NCI-H1930 (cell line): ENCODE data around the gene RGS12.

Experiments used
- DNase-seq, 2 experiments: peaks; one replicate each; lab custom pipeline; 2025; lab: John Stamatoyannopoulos, UW

RGS12 gene

DNA sequence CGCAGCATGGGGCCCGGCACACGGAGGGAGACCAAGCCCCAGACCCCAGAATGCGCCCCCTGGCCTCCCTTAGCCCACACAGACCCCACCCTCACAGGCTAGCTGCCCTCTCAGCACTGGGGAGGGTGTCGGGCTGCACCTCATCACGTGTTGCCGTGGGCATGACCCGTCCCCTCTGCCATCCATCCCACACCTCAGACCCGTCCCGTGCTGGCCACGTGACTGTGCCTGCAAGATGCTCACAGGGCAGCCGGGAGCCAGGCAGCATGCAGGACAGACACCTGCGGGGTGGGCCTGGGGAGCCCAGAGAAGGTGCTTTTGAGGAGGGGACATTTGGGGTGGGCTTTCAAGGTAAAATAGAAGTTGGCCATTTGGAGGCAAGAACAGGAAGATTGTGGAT, 39.0 kb upstream of the RGS12 start:
- DNase-seq, result no peak

DNA sequence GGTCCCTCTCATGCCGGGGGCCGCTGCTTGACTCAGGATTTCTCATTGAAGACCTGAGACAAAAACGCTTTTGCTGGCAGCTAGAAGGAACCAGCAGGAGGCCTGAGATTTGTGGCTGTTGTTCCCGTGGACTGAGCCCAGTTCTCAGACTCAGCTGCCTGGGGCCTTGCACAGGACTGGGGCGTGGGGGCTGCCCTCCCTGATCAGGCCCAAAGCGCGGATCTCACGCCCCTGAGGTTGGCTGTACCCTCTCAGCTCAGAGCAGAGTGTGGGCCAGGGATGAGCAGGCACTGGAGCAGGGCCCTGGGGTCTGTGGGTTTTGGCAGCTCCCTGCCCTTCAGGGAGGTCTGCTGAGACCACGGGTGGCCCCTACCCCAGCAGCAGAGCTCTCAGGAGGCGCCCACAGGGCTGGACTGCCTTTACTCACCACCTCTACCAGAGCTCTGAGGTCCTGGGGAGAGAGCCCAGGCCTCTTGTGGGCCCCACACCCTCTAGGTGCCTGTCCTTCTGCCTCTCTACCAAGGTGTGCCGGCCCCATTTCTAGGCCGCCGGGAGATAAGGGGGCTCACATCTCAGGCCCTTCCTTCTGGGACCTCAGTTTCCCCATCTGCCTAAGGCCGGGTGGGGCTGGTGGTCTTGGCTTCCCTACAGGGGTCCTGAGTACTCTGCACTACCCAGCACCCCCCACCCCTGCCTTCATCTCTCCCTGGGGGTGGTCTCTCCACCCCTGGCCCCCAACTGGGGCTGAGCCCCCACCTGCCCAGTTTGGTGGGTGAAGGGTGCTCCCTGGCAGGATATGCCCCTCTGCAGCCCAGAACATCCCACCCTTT, 38.3 kb upstream of the RGS12 start:
- DNase-seq, result no peak

DNA sequence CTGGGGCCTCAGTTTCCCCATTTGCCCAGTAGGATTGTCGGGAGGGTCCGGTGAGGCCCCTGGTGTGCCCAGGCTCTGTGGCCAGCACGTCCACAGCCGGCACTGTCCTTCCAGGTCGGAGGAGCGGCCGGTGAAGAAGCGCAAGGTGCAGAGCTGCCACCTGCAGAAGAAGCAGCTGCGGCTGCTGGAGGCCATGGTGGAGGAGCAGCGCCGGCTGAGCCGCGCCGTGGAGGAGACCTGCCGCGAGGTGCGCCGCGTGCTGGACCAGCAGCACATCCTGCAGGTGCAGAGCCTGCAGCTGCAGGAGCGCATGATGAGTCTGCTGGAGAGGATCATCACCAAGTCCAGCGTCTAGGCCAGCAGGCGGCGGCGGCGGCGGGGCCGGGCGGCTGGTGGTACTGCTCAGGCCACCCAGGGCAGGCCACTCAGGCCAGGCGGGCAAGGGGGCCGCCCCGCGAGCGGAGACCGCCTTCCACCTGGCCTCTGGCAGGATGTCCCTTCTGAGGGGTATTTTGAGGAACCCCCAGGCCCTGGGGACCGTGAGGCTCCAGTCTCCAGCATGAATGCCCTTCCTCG, 37.1 kb upstream of the RGS12 start:
- DNase-seq, result no peak

DNA sequence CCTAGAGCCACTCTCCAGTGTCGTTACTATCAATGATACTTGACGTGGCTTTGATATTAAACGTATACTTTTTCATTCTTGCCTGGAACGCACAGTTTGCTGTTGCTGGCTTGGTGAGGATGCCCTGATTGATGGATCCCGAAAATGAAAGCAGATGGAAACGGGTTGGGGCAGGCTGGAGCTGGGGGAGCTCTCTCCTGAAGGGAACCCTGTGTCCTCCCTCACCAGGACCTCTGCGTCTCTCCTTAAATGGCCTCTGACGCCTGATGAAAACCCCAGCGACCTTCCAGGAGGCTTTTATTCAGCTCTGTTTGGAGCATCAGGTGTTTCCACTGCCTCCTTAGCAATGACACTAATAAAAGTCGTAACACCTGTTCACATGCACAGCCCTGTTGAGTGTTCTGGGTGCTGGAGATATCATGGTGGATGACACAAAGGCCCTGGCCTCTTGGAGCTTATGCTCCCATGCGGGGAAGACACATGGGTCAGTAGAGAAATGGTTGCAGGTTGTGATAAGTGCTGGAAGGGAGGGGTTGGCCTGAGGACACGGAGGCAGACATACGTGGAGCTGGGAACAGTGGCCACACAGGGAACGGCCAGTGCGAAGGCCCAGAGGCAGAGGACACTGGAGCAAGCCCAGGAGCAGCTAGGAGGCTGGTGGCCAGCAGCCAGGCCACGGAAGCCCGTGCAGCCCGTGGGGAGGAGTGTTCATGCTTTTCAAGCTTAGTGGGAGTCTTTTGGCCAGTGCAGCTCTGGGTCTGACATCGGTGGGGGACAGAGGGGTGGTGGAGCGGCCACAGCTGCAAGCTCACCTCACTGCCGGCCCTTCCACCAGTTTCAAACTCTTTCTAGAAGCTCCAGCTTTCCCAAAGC, 36.4 kb upstream of the RGS12 start:
- no peak for DNase-seq

DNA sequence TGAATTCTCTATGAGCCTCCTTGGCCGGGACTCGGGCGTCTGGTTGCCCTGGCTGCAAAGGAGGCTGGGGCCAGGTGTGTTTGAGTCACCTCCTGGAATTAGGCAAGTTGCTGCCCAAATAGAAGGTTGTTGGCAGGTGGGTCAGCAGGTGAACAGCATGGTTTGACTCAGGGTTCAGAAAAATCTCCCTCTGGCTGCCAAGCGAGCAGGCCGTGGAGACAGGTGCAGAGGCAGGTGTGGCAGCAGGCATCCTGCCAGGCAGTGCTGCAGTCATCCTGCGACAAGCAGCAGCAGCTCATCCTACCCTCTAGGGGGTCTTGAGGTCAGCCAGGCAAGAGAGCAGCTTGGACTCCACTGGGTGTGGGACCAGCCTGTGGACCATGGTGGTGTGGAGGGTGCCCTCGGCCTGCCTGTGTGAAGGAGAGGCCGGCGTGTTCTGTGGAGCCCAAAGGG, 35.7 kb upstream of the RGS12 start:
- no peak for DNase-seq

DNA sequence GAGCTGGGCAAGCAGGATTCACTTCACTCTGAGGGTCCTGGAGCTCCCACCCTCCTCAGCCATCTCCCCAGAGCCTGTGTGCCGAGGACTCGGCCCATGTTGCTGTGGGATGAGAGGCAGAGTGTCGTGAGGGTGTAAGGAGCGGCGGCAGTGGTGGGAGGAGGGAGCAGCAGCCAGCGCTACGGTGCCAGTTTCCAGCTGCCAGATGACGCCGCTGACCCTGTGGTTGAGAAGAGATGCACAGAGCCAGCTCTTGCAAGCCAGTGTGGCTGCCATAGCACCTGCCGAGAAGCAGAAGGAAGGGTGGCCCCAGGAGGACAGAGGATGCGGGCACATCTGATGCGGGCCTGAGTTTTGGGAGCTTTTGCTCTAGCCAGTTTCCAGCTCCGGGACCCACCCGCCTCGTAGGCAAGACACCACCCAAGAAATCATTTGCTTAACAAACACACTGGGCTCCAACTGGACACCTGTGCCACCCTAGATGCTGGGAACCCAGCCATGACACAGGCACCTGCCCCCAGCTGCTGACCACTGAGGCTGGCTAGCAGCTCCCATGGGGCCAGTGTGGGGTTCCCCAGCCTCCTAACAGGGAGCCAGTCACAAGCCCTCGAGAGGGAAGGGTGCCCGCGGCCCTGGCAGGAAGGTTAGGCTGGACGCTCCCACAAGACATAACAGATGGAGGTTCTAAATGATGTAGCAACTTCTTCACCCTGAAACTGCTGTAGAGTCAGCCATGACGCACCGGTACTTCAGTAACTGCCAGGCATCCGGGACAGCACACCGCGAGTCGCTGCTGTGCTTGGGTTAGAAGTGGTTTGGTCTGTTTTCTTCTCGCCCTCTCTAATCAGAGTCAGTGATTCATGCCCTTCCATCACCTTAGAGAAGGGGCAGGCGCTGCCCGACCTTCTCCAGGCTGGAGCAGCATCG, 35.0 kb upstream of the RGS12 start:
- no peak for DNase-seq

DNA sequence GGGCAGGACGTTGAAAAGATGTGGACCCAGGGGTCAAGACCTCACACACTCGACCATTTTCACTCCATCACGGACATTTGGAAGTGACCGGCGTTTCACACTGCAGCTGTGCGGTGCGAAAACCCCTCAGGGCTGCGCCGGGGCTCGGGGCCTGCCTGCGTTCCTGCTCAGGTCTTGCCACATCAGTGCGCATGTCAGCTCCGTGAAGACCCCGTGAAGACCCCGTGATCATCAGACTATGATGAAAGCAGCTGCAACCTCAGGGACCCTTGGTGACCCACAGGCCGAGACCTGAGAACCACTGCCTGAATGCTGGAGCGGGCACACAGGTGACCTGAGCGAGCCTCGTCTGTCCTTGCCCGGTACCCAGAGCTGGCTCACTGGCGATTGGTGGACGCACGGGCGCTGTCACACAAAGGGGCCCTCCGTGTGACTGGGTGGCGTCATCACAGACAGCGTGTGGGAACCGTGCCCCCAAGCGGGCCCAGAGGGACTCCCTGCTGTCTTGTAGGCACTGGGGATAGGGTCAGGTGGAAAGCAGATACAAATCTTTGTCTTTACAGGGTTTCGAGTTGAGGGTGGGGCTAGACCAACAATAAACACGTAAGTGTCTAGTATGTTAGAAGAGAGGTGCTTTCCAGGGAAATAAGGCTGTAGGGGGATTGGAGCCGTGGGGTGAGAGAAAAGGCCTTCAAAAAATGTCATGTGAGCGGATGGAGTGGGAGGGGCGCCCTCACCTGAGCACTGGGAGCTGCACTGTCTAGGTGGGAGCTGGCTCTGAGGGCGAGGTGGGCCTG, 31.2 kb upstream of the RGS12 start:
- no peak for DNase-seq

DNA sequence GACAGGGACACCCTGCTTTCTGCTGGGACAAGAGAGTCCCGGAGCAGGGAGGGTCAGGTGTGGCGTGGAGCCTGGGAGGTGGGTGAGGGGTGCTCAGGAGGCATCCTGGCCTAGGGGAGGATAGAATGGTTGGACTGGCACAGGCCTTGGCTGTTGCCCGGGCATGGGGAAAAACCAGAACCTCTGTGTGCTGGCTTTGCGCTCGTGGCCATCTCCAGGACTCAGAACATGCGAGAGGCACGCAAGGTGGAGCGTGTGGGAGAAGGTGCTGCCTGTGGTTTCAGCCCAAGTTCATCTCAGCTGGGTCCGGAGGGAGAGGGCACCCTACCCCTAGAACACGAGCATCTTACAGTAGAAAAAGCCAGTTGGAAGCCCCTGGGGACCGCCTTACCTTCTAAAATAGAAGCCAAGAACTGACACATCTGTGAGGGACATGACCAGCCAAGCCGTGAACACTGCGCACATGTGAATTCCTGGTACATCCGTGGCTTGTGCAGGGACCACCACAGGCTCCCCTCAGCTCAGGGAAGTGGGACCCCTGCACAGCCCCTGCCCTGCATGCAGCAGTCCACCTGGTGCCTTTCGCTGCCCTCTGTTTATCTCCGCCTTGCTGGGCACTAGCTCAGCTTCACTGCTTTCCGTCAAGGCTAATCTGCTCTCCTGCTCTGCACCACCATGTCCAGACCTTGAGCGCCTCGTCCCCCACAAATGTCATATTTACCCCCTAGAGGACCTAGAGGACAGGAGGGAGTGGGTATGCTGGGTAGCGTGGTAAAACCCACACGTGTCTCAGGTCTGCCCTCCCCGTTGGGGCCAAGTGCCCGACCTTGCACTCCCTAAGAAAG, 30.4 kb upstream of the RGS12 start:
- DNase-seq, result no peak

DNA sequence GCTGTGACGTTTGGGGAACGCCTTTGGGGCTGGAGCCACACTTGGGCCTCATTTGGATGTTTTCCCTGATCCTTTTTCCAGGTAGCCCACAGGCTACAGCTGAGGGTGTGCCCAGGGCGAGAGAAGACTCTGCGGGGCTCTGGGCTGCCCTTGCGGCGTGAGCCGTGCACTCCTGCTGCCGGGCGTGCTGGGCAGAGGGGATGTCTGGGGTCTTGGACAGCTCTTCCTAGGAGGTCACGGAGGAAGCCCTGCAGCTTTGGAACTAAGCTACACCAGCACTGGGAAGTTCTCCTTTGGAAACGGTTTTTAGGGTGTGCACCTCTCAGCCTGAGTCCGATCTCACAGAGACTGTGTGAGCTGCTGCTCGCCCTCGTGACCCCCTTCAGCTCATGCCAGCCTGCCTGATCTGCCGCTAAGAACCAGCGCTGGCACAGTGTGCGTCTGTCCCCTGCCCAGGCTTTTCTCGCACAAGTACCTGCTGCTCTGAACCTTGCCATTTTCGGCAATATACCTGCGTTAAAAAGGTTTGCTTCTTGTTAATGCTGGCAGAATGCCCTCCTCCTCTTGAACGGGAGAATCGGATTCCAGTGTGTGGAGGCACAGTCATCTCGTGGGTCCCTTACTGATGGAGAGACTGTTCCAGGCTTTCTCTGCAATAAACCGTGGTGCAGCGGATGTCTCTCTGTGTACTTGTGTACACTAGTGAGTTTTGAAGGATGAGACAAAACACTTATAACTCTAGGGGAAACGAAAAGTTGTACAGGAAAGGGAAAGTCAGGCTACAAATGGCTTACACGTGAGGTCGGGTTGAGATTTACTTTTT, 29.6 kb upstream of the RGS12 start:
- DNase-seq, result no peak

DNA sequence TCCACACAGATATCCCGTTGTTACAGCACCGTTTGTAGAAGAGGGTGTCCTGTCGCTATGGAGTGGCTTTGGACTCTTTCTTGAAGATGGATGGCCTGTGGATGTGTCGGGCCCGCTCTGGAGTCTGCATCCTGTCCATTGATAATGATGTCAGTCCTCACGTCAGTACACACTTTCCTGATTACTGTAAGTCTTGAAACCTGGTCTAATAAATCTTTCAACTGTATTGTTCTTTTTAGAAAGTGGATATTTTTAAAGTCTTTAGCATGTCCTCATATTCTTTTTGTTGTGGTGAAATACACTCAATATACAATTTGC, 29.0 kb upstream of the RGS12 start:
- no peak for DNase-seq

DNA sequence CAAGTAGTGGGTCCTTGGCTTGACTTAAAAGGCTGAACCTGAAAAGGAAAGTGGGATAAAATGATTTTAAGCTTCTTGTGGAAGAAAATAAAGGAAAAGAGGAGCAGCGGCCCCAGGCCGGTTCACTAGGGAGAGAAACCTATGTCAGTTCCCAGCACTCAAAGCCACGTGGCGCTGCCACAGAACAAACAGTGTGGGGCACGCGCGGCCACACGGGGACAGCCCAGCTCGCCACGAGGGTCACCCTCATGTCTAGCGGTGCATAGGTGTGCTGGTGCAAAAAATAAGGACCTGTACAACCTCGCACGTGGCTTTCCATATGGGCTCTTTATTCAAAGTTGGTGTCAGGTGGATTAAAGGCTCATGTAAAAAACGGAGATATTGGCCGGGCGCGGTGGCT, 26.7 kb upstream of the RGS12 start:
- DNase-seq, result no peak

DNA sequence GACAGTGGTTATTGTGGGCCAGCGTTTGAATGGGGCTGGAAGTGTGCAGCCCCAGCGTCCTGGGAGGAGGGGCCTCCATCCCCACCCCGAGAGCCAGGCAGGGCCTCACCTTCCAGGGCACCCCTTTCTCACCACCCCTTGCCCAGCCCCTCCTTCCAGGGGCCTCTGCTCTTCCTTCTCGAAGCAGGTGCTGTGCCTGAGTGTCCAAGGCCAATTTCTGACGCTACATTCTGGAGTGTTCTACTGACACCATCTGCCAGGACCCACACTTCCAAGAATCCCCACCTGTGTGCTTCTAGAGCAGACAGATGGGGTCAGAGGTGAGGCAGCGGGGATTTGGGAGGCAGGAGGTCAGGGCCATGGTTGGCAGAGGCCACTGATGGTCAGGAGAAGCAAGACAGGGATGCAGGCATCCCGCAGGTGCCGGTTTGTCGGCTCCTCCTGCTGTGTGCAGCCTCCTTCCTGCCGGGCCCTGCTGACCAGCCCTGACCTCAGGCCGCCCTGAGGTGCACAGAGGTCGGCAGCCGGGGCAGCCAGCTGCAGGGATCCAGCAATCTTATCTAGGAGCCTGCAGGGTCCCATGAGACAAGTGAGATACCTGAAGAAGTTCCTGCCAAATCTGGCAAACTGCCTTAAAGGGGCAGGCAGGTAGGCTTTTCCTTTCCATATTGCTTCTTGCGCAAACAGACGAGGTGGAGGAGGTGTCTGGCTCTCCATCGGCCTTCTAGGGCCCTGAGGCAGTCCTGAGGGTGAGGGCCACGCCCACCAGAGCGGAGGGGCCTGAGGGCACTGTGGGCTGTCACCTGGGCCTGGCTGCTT, 25.0 kb upstream of the RGS12 start:
- DNase-seq, result no peak

DNA sequence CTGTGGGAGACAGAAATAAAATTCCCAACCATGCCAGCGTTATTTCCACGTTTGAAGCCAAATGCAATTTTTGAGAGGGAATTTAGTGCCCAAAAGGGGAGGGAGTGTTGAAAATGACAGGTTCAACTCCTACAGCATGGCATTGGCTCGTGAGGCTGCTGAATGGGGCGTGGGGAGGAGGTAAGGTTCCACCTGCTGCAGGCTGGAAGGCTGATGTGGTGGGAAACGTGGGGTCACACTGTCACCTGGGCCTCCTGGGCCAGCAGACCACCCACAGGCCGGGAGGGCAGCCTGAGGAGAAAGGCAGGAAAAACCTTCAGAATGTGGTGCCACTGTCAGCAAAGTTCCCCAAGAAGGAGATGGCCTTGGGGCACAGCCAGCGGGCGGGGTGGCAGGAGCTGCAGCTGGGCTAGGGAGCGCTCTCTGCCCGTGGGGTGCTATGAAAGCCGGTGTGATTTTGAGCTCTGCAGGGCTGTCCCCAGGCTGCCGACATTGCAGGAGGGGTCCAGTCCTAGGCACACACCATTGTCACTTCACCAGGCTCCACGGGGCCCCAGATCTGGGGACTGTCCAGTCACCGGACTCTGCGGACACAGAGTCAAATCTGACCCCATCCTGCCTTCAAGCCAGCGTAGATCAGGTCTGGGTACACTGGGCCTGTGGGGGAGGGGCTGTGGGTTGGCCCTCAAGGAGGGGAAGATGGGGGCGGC, 24.3 kb upstream of the RGS12 start:
- no peak for DNase-seq

DNA sequence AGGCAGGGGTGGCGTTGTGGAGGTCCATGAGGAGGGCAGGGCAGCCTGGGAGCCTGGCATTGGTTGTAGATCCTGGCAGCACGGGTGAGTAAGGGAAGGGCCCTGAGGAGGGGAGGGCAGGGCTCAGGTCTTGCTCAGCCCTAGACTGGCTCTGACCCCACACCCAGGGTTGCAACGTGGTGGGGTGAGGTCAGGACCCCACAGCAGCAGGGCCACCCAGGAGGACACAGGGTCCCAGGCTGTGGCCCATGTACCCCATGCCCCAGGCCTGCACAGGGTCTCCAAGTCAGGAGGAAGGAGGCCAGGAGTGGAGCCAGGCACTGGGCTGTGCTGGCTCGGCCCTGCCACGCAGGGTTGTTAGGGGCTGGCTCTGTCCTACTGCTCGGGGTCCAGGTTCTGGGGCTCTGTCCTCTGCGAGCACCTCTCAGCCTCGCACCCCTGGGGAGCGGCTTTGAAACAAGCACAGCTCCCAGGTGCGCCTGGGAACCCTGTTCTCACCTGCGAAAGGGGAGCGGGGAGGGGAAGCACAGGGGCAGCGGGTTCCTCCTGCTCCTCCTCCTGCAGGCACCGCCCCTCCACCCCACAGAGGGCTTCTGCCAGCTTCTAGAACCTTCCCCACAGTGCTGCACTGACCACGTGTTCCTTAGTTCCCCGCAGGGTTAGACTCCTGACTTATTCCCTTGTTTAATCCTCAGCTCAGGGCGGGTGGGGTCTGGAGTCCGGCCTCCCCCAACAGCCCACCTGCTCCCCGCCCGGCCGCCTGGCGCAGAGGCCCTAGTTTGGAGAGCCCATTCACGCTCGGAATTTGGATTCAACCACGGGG, 23.5 kb upstream of the RGS12 start:
- DNase-seq, result no peak

DNA sequence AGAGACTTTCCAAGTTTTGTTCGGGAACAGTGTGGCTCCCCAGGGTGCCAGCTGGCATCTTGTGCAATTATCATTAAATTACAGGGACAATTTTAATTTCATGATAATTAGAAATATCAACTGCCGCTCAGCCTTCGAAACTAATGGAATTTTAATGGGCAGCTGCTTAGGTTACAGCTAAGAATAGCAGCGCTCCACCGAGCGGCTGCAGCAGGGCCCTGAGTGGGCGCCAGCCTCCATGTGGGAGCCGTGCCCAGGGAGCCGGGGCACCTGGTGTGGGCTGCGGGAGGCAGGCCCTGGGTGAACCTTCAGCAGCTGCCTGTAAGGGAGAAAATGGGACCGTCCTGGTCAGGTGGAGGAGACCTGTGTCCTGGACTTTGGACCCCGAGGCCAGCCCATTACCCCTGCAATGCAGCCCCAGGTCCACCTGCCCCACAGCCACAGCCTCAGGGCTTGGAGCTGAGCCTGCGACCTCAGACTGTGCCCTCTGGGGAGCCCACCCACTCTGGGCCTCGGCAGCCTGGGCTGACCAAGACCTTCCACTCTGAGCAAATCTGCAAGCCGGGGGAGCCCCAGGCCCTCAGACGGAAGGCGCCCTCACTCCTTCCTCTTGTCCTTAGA, 22.7 kb upstream of the RGS12 start:
- no peak for DNase-seq

DNA sequence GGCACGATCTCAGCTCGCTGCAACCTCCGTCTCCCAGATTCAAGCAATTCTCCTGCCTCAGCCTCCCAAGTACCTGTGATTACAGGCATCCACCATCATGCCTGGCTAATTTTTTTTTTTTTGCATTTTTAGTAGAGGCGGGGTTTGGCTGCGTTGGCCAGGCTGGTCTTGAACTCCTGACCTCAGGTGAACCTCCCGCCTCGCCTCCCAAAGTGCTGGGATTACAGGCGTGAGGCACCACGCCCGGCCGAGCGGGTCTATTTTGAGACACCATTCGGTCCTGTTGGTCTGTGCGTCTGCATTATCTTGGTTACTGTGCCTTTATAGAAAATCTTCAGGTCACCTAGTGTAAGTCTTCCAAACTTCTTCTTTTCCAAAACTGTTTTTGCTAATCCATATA, 21.7 kb upstream of the RGS12 start:
- DNase-seq, result no peak
